ENCODE results near the gene BTNL3.

- no peak for TF ChIP-seq CTCF (IDR thresholded peaks at IDR 0.05 in 4 of 5, conservative IDR thresholded peaks at IDR 0.05 in 1 of 5)
- no peak for TF ChIP-seq POLR2A (IDR thresholded peaks at IDR 0.05)
Measured at GRCh38 chr5:181047288-181047687, 58.6 kb downstream of the BTNL3 start.

All from gastrocnemius medialis (tissue), 4 donors.